ENCODE results near the gene CHIA.

CHIA gene

DNA sequence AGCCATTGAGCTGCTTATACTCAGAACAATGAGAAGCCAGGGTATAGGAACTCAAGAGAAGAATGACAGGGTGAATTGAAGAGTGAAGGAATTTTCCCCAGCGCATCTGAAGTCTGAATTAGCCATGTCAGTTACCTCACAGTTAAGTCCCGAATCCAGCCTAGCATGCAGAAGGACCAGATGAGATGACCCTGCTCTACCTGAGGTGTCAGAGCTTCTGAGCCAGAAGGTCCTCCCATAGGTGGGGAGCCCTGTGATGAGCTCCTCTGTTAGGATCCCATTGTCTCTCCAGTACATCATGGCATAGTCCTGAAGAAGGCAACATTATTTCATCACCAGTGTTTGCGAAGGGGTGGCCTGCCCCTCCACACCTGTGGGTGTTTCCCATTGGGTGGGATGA lies 68.7 kb downstream of the CHIA start:
- TF ChIP-seq POLR2AphosphoS5 (IDR thresholded peaks at IDR 0.05; ENCODE audit: low read depth, low read length) (no peak), SIN3A (IDR thresholded peaks at IDR 0.05; ENCODE audit: borderline replicate concordance, insufficient read depth, low read length) (no peak), TAF1 (IDR thresholded peaks at IDR 0.05; ENCODE audit: borderline replicate concordance, insufficient read depth, low read length) (no peak), FOXP2 (optimal IDR thresholded peaks at IDR 0.05; ENCODE audit: borderline replicate concordance, extremely low read depth, extremely low read length, insufficient read depth) (no peak), REST (IDR thresholded peaks at IDR 0.05; ENCODE audit: insufficient read depth in 1 of 2, low read depth in 2 of 2, low read length in 2 of 2) (no peak)

DNA sequence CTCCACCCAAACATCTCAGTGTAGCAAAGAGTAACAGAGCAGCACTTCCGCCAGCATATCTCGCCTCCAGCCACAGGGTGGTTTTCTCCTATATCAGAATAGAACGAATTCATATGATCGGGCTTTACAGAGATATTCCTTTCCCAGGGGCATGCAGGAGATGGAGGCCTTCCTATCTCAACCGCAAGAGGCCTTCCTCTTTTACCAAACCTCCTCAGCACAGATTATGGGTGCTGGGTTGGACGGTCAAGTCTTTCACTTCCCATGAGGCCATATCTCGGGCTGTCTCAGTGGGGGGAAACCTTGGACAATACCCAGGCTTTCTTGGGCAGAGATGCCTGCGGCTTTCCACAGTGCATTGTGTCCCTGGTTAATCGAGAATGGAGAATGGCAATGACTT lies 71.1 kb downstream of the CHIA start:
- TF ChIP-seq FOXP2 (optimal IDR thresholded peaks at IDR 0.05; ENCODE audit: borderline replicate concordance, extremely low read depth, extremely low read length, insufficient read depth) (no peak), POLR2AphosphoS5 (IDR thresholded peaks at IDR 0.05; ENCODE audit: low read depth, low read length) (no peak), REST (IDR thresholded peaks at IDR 0.05; ENCODE audit: insufficient read depth in 1 of 2, low read depth in 2 of 2, low read length in 2 of 2) (no peak), TAF1 (IDR thresholded peaks at IDR 0.05; ENCODE audit: borderline replicate concordance, insufficient read depth, low read length) (no peak), SIN3A (IDR thresholded peaks at IDR 0.05; ENCODE audit: borderline replicate concordance, insufficient read depth, low read length) (no peak)

DNA sequence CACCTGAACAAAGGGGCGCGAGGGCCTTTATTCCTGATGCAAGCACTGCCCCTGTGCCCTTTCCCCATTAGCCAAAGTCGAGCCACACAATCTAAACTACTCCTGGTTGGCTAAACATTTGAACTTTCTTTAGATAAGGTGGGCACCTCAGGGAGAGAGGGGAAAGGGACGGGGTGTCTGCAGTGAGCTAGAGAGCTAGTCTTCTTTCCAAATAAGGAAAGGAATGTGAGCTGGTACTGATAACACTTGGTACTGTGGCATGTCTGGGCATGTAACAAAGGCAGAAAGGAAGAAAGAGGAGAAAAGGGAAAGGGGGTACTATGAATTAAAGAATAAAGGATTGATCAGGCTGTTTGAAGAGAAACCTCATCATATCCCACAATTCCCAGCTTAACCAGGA lies 74.0 kb downstream of the CHIA start:
- TF ChIP-seq FOXP2 (optimal IDR thresholded peaks at IDR 0.05; ENCODE audit: borderline replicate concordance, extremely low read depth, extremely low read length, insufficient read depth) (no peak), TAF1 (IDR thresholded peaks at IDR 0.05; ENCODE audit: borderline replicate concordance, insufficient read depth, low read length) (no peak), POLR2AphosphoS5 (IDR thresholded peaks at IDR 0.05; ENCODE audit: low read depth, low read length) (no peak), REST (IDR thresholded peaks at IDR 0.05; ENCODE audit: insufficient read depth in 1 of 2, low read depth in 2 of 2, low read length in 2 of 2) (no peak), SIN3A (IDR thresholded peaks at IDR 0.05; ENCODE audit: borderline replicate concordance, insufficient read depth, low read length) (no peak)

GRCh38 chr1:111366256-111366655 lies 75.6 kb downstream of the CHIA start:
- no peak for TF ChIP-seq FOXP2 (optimal IDR thresholded peaks at IDR 0.05; ENCODE audit: borderline replicate concordance, extremely low read depth, extremely low read length, insufficient read depth)
- no peak for TF ChIP-seq REST (IDR thresholded peaks at IDR 0.05; ENCODE audit: insufficient read depth in 1 of 2, low read depth in 2 of 2, low read length in 2 of 2)
- no peak for TF ChIP-seq TAF1 (IDR thresholded peaks at IDR 0.05; ENCODE audit: borderline replicate concordance, insufficient read depth, low read length)
- no peak for TF ChIP-seq POLR2AphosphoS5 (IDR thresholded peaks at IDR 0.05; ENCODE audit: low read depth, low read length)
- no peak for TF ChIP-seq SIN3A (IDR thresholded peaks at IDR 0.05; ENCODE audit: borderline replicate concordance, insufficient read depth, low read length)

DNA sequence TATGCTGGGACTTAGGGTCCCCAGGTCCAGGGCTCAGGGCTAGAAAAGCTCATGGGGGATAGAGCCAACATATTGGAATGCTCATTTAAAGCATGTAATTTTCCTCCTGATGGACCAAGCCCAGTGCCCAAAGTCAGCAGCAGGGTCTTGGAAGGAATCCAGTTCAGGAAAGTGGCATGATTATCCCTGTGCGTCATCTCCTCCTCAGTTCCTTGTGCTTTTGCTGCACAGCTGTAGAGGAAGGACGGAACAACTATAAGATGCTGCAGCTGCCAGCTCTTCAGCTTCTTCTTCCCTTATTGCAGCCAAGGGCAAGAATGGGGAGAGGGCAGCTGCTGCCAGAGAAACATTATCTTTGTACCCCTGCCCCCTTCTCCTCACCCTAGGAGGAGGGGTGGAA lies 78.5 kb downstream of the CHIA start:
- TF ChIP-seq POLR2AphosphoS5 (IDR thresholded peaks at IDR 0.05; ENCODE audit: low read depth, low read length): no peak
- no peak for TF ChIP-seq SIN3A (IDR thresholded peaks at IDR 0.05; ENCODE audit: borderline replicate concordance, insufficient read depth, low read length)
- TF ChIP-seq FOXP2 (optimal IDR thresholded peaks at IDR 0.05; ENCODE audit: borderline replicate concordance, extremely low read depth, extremely low read length, insufficient read depth): no peak
- no peak for TF ChIP-seq REST (IDR thresholded peaks at IDR 0.05; ENCODE audit: insufficient read depth in 1 of 2, low read depth in 2 of 2, low read length in 2 of 2)
- TF ChIP-seq TAF1 (IDR thresholded peaks at IDR 0.05; ENCODE audit: borderline replicate concordance, insufficient read depth, low read length): no peak

Data from PFSK-1 (cell line).